MM.1S (cell line): ENCODE data around the gene NR2E3.
A peak's percentile ranks its signal among the peaks of the same experiment; 100 is the strongest.

Source experiments
- DNase-seq: peaks from one replicate; pipeline ENCODE4 v3.0.0-alpha.2; 2015
- H2AFZ ChIP-seq: fragments of 300-600 bp; sonication (generic); 2 replicates; pipeline ENCODE4 v1.6.0; 2016; ENCODE audit warnings: antibody characterized with exemption, low read length
- H3F3A ChIP-seq: fragments of 300-600 bp; sonication (generic); 2 replicates; pipeline ENCODE4 v1.6.1; 2016; ENCODE audit warnings: mild to moderate bottlenecking, antibody characterized with exemption, low read length, moderate library complexity, mixed read lengths; ENCODE audit not compliant: insufficient read depth
- H3K27ac ChIP-seq: fragments of 300-600 bp; sonication (generic); 2 replicates; pipeline ENCODE4 v1.5.1; 2016; ENCODE audit warnings: mild to moderate bottlenecking, low read length
- H3K27me3 ChIP-seq: fragments of 300-600 bp; sonication (generic); replicated peaks from 2 replicates; pipeline ENCODE4 v1.6.0; 2016; ENCODE audit warnings: low read length; ENCODE audit not compliant: insufficient read depth
- H3K36me3 ChIP-seq: fragments of 300-600 bp; sonication (generic); replicated peaks from 2 replicates; pipeline ENCODE4 v1.6.1; 2016; ENCODE audit warnings: mild to moderate bottlenecking, low read length, mixed read lengths; ENCODE audit not compliant: insufficient read depth
- H3K4me1 ChIP-seq: fragments of 300-600 bp; sonication (generic); 2 replicates; pipeline ENCODE4 v1.6.1; 2016; ENCODE audit warnings: low read length, mixed read lengths
- H3K4me2 ChIP-seq: fragments of 300-600 bp; sonication (generic); 2 replicates; pipeline ENCODE4 v1.6.0; 2016; ENCODE audit warnings: low read depth, low read length
- H3K4me3 ChIP-seq: fragments of 300-600 bp; sonication (generic); 2 replicates; pipeline ENCODE4 v1.5.1; 2016; ENCODE audit warnings: low read length, mixed read lengths
- H3K79me2 ChIP-seq: fragments of 300-600 bp; sonication (generic); 2 replicates; pipeline ENCODE4 v1.6.1; 2016; ENCODE audit warnings: mixed run types, low read length, mixed read lengths
- H3K9ac ChIP-seq: fragments of 300-600 bp; sonication (generic); 2 replicates; pipeline ENCODE4 v1.6.1; 2016; ENCODE audit warnings: low read length, mixed read lengths
- H3K9me2 ChIP-seq: fragments of 300-600 bp; sonication (generic); replicated peaks from 2 replicates; pipeline ENCODE4 v1.6.1; 2016; ENCODE audit warnings: mild to moderate bottlenecking, low read length, mixed read lengths; ENCODE audit not compliant: insufficient read depth
- H3K9me3 ChIP-seq: fragments of 300-600 bp; sonication (generic); replicated peaks from 2 replicates; pipeline ENCODE4 v1.6.1; 2016; ENCODE audit warnings: mild to moderate bottlenecking, low read length, mixed read lengths; ENCODE audit not compliant: insufficient read depth
- H4K20me1 ChIP-seq: fragments of 300-600 bp; sonication (generic); 2 replicates; pipeline ENCODE4 v1.6.1; 2016; ENCODE audit warnings: mild to moderate bottlenecking, low read length, moderate library complexity, mixed read lengths; ENCODE audit not compliant: insufficient read depth
- EZH2 ChIP-seq: fragments of 300-600 bp; sonication (generic); optimal IDR thresholded peaks from 2 replicates; pipeline ENCODE3; 2017; ENCODE audit warnings: low read depth, mild to moderate bottlenecking, antibody characterized with exemption, low read length, mixed read lengths
- EZH2phosphoT487 ChIP-seq: fragments of 300-600 bp; sonication (generic); IDR thresholded peaks from 2 replicates; pipeline ENCODE4 v1.6.1; 2018; ENCODE audit warnings: antibody characterized with exemption, low read length
- TF ChIP-seq, protein P1 (sequence below): fragments of 300-600 bp; sonication (generic); IDR thresholded peaks from 2 replicates; pipeline ENCODE4 v1.5.1; 2016; ENCODE audit warnings: antibody characterized with exemption, low read length, mixed read lengths

The NR2E3 gene

DNA sequence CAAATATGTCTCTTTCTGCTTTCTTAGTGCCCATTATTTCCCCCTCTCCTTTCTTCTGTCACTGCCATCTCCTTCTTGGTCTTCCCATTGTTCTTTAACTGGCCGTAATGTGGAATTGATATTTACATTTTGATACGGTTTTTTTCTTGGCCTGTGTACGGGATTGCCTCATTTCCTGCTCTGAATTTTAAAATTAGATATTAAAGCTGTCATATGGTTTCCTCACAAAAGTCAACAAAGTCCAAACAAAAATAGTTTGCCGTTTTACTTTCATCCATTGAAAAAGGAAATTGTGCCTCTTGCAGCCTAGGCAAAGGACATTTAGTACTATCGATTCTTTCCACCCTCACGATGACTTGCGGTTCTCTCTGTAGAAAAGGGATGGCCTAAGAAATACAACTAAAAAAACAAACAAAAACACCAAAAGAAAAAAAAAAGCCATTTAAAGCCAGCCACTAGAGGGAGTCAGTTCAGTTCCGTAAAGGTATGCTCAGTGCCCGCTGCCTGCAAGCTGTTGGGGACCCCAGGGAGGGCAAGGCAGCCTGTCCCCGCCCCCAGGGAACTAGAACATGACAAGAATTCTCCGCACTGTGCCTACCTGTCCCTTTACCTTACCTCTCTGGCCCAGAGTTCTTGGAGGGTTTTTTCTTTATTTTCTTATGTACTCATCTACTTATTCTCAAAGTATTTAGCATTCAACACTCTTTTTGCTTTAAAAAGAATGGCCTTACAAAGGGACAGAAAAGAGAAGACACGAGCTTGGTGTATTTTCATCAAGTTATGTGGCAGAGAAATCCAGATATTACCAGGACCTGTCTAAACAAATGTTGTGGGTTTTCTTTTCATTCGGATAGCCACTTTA lies 30.0 kb upstream of the NR2E3 start:
- H3K9me2 ChIP-seq = no peaks in the 10 kb centered on the region
- H3K27ac ChIP-seq = no peak overlapping the region
- no peaks in the 10 kb centered on the region for H3K79me2 ChIP-seq
- H2AFZ ChIP-seq = peak overlapping the region; percentile 60
- no peaks in the 10 kb centered on the region for H3F3A ChIP-seq
- peak overlapping the region; percentile 38; the same call in 1 of the 2 replicates for H3K4me2 ChIP-seq
- no peaks in the 10 kb centered on the region for H3K4me1 ChIP-seq
- H3K9me3 ChIP-seq = no peaks in the 10 kb centered on the region
- no peaks in the 10 kb centered on the region for H3K36me3 ChIP-seq
- DNase-seq = peak; percentile 60
- 0 out of 2 replicates have a peak overlapping the region, but pooled peaks have one; percentile 12 for H3K4me3 ChIP-seq
- H3K27me3 ChIP-seq = no peaks in the 10 kb centered on the region
- peak overlapping the region; percentile 12; the same call in 1 of the 2 replicates for H3K9ac ChIP-seq
- H4K20me1 ChIP-seq = no peaks in the 10 kb centered on the region
- TF ChIP-seq EZH2 (no peak), EZH2phosphoT487 (no peak)
- TF ChIP-seq, protein P1, sequence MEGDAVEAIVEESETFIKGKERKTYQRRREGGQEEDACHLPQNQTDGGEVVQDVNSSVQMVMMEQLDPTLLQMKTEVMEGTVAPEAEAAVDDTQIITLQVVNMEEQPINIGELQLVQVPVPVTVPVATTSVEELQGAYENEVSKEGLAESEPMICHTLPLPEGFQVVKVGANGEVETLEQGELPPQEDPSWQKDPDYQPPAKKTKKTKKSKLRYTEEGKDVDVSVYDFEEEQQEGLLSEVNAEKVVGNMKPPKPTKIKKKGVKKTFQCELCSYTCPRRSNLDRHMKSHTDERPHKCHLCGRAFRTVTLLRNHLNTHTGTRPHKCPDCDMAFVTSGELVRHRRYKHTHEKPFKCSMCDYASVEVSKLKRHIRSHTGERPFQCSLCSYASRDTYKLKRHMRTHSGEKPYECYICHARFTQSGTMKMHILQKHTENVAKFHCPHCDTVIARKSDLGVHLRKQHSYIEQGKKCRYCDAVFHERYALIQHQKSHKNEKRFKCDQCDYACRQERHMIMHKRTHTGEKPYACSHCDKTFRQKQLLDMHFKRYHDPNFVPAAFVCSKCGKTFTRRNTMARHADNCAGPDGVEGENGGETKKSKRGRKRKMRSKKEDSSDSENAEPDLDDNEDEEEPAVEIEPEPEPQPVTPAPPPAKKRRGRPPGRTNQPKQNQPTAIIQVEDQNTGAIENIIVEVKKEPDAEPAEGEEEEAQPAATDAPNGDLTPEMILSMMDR = peak; percentile 77

GRCh38 chr15:71781179-71781964 lies 29.0 kb upstream of the NR2E3 start:
- Histone ChIP-seq H3K9me2 (no peaks in the 10 kb centered on the region), H3K9ac (no peak overlapping the region), H3K27me3 (no peaks in the 10 kb centered on the region), H3K4me1 (no peaks in the 10 kb centered on the region), H3K79me2 (no peaks in the 10 kb centered on the region), H3F3A (no peaks in the 10 kb centered on the region), H3K4me3 (no peak overlapping the region), H3K27ac (no peak overlapping the region), H3K4me2 (no peak overlapping the region), H4K20me1 (no peaks in the 10 kb centered on the region), H3K36me3 (no peaks in the 10 kb centered on the region), H3K9me3 (no peaks in the 10 kb centered on the region), H2AFZ (no peak overlapping the region)
- no peak for TF ChIP-seq EZH2phosphoT487
- TF ChIP-seq EZH2 = no peak
- TF ChIP-seq, protein P1 = no peak
- no peak for DNase-seq

DNA sequence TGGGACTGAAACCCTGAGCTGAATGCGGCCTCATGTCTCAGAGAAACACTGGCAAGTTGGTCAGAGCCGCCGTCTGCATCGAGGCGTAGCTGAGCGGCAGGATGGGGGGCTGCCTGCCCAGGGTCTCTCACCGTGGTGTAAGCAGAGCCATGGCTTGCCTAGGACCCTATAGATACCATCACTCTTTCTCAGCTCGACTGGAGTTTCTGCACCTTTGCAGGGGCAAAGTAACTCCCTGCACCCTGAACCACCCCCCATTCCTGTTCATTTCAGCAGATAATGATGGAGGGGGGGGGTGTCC lies 28.4 kb upstream of the NR2E3 start:
- no peak for DNase-seq
- Histone ChIP-seq H3K27me3 (no peaks in the 10 kb centered on the region), H3K4me1 (no peaks in the 10 kb centered on the region), H3K9me2 (no peaks in the 10 kb centered on the region), H3K4me2 (no peak overlapping the region), H3F3A (no peaks in the 10 kb centered on the region), H3K79me2 (no peaks in the 10 kb centered on the region), H3K27ac (no peak overlapping the region), H3K4me3 (no peak overlapping the region), H3K36me3 (no peaks in the 10 kb centered on the region), H2AFZ (no peak overlapping the region), H4K20me1 (no peaks in the 10 kb centered on the region), H3K9ac (no peak overlapping the region), H3K9me3 (no peaks in the 10 kb centered on the region)
- TF ChIP-seq EZH2 (no peak), EZH2phosphoT487 (no peak)
- TF ChIP-seq, protein P1 = no peak
